ENCODE results near the gene FAM110A.

The FAM110A gene

DNA sequence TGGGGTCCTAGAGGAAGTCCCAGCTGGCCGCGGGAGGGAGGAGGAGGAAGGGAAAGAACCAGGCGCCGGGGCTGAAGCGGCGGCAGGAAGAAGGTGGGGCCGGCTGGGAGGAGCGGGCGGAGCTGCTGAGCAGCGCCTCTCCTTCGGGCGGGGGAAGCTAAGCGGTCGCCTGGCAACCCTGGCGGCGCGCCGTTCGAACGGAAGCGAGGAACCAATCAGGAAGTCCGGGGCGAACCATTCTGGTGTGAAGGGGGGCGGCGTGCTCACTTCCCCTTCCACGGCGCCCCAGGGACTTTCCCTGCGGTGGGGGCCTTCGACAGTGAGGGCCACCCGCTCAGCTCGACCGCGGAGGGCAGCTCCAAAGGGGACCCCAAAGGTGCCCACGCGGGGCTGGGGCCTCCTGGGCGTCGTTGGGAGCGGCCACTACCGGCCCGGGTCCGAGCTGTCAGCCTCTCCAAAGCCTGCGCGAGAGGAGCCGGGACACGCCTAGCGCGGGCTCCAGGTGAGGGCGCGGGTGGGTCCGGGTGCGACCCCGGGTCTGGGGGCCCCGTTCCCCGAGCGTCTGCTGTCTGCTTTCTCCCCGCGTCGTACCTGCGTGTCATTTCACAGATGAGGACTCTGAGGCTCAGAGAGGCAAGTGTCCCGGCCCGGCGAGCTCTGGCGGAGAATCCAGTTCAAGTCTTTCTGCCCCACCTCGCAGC, at the start of gene FAM110A:
Gene FAM110A (plus strand): TSS at position 266 of the 701 bp plus-strand sequence. CDS start 11,090 bp downstream, outside the sequence.
- peak within 1 kb of the TSS; percentile 96 for H3K4me3 ChIP-seq (ENCODE audit: low read length)
- H3K9me2 ChIP-seq (replicated peaks; ENCODE audit: control insufficient read depth, low read length), result no peaks in the 10 kb centered on the region
- H3K9me3 ChIP-seq (ENCODE audit: control insufficient read depth, insufficient read depth, low read length), result no peaks in the 10 kb centered on the region
- peak within 1 kb of the TSS; percentile 48 for H3K27ac ChIP-seq (ENCODE audit: low read depth, low read length)
- H3K27me3 ChIP-seq (ENCODE audit: control insufficient read depth, low read length), result no peaks in the 10 kb centered on the region
- peak within 1 kb of the TSS; percentile 91 for H3K4me2 ChIP-seq (ENCODE audit: low read length)
- H3K79me2 ChIP-seq (ENCODE audit: control insufficient read depth, low read length), result peaks cover 38% of the 10 kb centered on the region
- H4K20me1 ChIP-seq (ENCODE audit: control insufficient read depth, insufficient read depth, low read depth, low read length), result no peaks in the 10 kb centered on the region
- peaks cover 35% of the 10 kb centered on the region for H3K4me1 ChIP-seq (ENCODE audit: control insufficient read depth, low read length)
- H3K36me3 ChIP-seq (ENCODE audit: control insufficient read depth, low read length), result no peaks in the 10 kb centered on the region
- H3F3A ChIP-seq (ENCODE audit: control insufficient read depth, insufficient read depth), result peaks cover 7% of the 10 kb centered on the region; the same call in 1 of the 2 replicates
- TF ChIP-seq, protein P1, sequence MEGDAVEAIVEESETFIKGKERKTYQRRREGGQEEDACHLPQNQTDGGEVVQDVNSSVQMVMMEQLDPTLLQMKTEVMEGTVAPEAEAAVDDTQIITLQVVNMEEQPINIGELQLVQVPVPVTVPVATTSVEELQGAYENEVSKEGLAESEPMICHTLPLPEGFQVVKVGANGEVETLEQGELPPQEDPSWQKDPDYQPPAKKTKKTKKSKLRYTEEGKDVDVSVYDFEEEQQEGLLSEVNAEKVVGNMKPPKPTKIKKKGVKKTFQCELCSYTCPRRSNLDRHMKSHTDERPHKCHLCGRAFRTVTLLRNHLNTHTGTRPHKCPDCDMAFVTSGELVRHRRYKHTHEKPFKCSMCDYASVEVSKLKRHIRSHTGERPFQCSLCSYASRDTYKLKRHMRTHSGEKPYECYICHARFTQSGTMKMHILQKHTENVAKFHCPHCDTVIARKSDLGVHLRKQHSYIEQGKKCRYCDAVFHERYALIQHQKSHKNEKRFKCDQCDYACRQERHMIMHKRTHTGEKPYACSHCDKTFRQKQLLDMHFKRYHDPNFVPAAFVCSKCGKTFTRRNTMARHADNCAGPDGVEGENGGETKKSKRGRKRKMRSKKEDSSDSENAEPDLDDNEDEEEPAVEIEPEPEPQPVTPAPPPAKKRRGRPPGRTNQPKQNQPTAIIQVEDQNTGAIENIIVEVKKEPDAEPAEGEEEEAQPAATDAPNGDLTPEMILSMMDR (IDR thresholded peaks at IDR 0.05; ENCODE audit: low read depth, low read length, poor library complexity, severe bottlenecking), result no peak
- TF ChIP-seq EZH2phosphoT487 (IDR thresholded peaks at IDR 0.05; ENCODE audit: borderline replicate concordance, low read length), result no peak

DNA sequence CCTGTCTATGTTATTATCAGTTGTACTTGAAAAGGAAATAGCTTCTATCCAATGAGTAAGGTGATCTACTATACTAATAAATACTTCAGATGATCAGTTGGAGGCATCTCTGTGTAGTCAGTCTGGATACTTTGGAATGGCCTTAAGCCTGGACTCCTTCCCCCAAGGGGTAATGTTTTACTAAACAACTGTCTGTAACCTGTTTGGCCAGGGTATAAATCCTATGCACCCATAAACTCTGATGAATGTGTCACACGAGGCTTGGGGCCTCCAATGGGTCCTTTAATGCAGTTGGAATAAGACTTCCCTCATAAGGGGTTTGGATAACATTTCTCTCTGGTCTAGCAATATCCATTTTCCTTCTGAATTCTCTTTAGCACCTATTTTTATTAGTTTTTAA, 45.7 kb upstream of the FAM110A start:
- no peak overlapping the region for H3K4me3 ChIP-seq (ENCODE audit: low read length)
- H3K27ac ChIP-seq (ENCODE audit: low read depth, low read length), result no peak overlapping the region
- no peak overlapping the region for H3K4me2 ChIP-seq (ENCODE audit: low read length)
- no peaks in the 10 kb centered on the region for H3K9me2 ChIP-seq (replicated peaks; ENCODE audit: control insufficient read depth, low read length)
- TF ChIP-seq, protein P1 (IDR thresholded peaks at IDR 0.05; ENCODE audit: low read depth, low read length, poor library complexity, severe bottlenecking), result no peak
- TF ChIP-seq EZH2phosphoT487 (IDR thresholded peaks at IDR 0.05; ENCODE audit: borderline replicate concordance, low read length), result no peak
- H3K36me3 ChIP-seq (ENCODE audit: control insufficient read depth, low read length), result no peaks in the 10 kb centered on the region
- no peaks in the 10 kb centered on the region for H3K4me1 ChIP-seq (ENCODE audit: control insufficient read depth, low read length)
- no peaks in the 10 kb centered on the region for H3K79me2 ChIP-seq (ENCODE audit: control insufficient read depth, low read length)
- no peaks in the 10 kb centered on the region for H3K27me3 ChIP-seq (ENCODE audit: control insufficient read depth, low read length)
- no peaks in the 10 kb centered on the region for H3F3A ChIP-seq (ENCODE audit: control insufficient read depth, insufficient read depth)
- H4K20me1 ChIP-seq (ENCODE audit: control insufficient read depth, insufficient read depth, low read depth, low read length), result no peaks in the 10 kb centered on the region
- H3K9me3 ChIP-seq (ENCODE audit: control insufficient read depth, insufficient read depth, low read length), result no peaks in the 10 kb centered on the region; the same call in none of the 2 replicates

DNA sequence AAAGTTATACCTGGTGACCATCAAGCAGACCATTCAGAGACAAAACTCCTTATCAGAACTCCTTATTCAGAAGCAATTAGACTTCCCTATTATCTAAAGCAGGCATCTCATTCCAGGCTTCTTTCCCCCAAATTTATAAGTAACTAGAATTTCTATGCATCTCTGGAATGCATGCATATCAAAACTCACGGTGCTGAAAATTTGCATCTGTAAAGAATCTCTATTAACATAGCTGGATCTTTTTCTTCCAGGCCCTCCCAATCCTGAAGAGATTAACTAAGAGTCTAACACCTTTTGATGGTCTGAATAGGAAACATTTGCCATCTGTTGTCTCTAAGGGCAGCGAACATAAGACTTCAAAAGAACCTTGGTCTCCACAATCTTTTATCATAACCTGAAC, 42.5 kb upstream of the FAM110A start:
- Histone ChIP-seq H3K36me3 (ENCODE audit: control insufficient read depth, low read length) (no peaks in the 10 kb centered on the region), H3F3A (ENCODE audit: control insufficient read depth, insufficient read depth) (no peaks in the 10 kb centered on the region), H3K9me2 (replicated peaks; ENCODE audit: control insufficient read depth, low read length) (no peaks in the 10 kb centered on the region), H3K4me2 (ENCODE audit: low read length) (no peak overlapping the region), H3K27me3 (ENCODE audit: control insufficient read depth, low read length) (no peaks in the 10 kb centered on the region; the same call in none of the 2 replicates), H3K27ac (ENCODE audit: low read depth, low read length) (no peak overlapping the region), H4K20me1 (ENCODE audit: control insufficient read depth, insufficient read depth, low read depth, low read length) (no peaks in the 10 kb centered on the region), H3K4me3 (ENCODE audit: low read length) (no peak overlapping the region), H3K4me1 (ENCODE audit: control insufficient read depth, low read length) (no peaks in the 10 kb centered on the region), H3K9me3 (ENCODE audit: control insufficient read depth, insufficient read depth, low read length) (no peaks in the 10 kb centered on the region; the same call in none of the 2 replicates), H3K79me2 (ENCODE audit: control insufficient read depth, low read length) (no peaks in the 10 kb centered on the region)
- TF ChIP-seq, protein P1 (IDR thresholded peaks at IDR 0.05; ENCODE audit: low read depth, low read length, poor library complexity, severe bottlenecking), result no peak
- TF ChIP-seq EZH2phosphoT487 (IDR thresholded peaks at IDR 0.05; ENCODE audit: borderline replicate concordance, low read length), result no peak
